Esophagus squamous epithelium (tissue), 4 donors: ENCODE results near the gene VWCE.
"Not testable (repeated sequence)": the region's sequence is repeated elsewhere in the genome, so short reads cannot be mapped to it uniquely, and the experiment has no call there.

Source experiments
- CTCF ChIP-seq, 6 experiments: fragments of 450-650 bp in 4 of 6; fragments of 200-600 bp in 2 of 6; sonication (generic) in 2 of 6; IDR thresholded peaks; one replicate each; pipeline ENCODE4 v1.5.1; 2016 to 2019; ENCODE audit warnings: antibody characterized with exemption in 6 of 6, mild to moderate bottlenecking in 4 of 6, moderate library complexity in 4 of 6
- POLR2A ChIP-seq, 4 donors: fragments of 450-650 bp; IDR thresholded peaks; one replicate each; pipeline ENCODE4 v1.6.1; 2017; ENCODE audit warnings: antibody characterized with exemption in 4 of 4, mild to moderate bottlenecking in 4 of 4, moderate library complexity in 3 of 4

GRCh38 chr11:61241526-61241925 is 53.6 kb downstream of the VWCE start:
- TF ChIP-seq CTCF, POLR2A (IDR thresholded peaks at IDR 0.05): not testable (repeated sequence)
